ENCODE results near the gene PRAC2. TPM values are rescaled to one million over a fixed set of nuclear protein-coding genes. Genes with fewer than 3 reads are reported as not detected.

PRAC2 gene
- total and polyA plus RNA-seq, 4 experiments from 2014 or later = not detected

- no peak for DNase-seq
- H3K9me3 Mint-ChIP-seq = no peaks in the 10 kb centered on the region
- H3K27me3 Mint-ChIP-seq = peaks cover 34 to 37% of the 10 kb centered on the region in 2 donors
- H3K27me3 ChIP-seq (ENCODE audit: insufficient read depth, low read length) = no peaks in the 10 kb centered on the region
- H3K27ac Mint-ChIP-seq = no peak overlapping the region
- no peaks in the 10 kb centered on the region for H3K9me3 ChIP-seq (ENCODE audit: control insufficient read depth in 1 of 2, low read length in 2 of 2)
- intact Hi-C loops (cut with micrococcal nuclease) = no loop called here
- no peaks in the 10 kb centered on the region for H3K36me3 ChIP-seq (ENCODE audit: insufficient read depth, low read length)
- peaks cover 0 to 4% of the 10 kb centered on the region in 2 donors for H3K36me3 Mint-ChIP-seq
- CTCF ChIA-PET (ENCODE audit: partially characterized antibody) = no interaction called here
- no peak overlapping the region for H3K4me3 Mint-ChIP-seq
- no peak overlapping the region for H3K27ac ChIP-seq (ENCODE audit: low read depth, low read length)
- no peaks in the 10 kb centered on the region for H3K4me1 ChIP-seq (ENCODE audit: insufficient read depth, low read length)
- no peak overlapping the region for H3K4me3 ChIP-seq (ENCODE audit: low read length in 2 of 2)
- POLR2A ChIA-PET (ENCODE audit: partially characterized antibody) = no interaction called here
- H3K4me1 Mint-ChIP-seq = no peaks in the 10 kb centered on the region
Measured at GRCh38 chr17:48773245-48773644, 50.3 kb downstream of the PRAC2 start.

Small RNA genes within 50 kb of the gene (microRNA-seq; reads per million reads assigned to microRNA genes)
- not detected for gene MIR3185 (ENCODE audit: borderline microRNAs expressed, borderline number of aligned reads, borderline replicate concordance)

Other genes with a start within 250 kb of the PRAC2 start
- not detected for gene HOXB1, start 192.2 kb upstream of the PRAC2 start, total RNA-seq
- not detected for gene HOXB1, start 192.2 kb upstream of the PRAC2 start, polyA plus RNA-seq
- 10 to 100 TPM; 34.4 to 39.2 TPM for gene HOXB2, start 178.1 kb upstream of the PRAC2 start, total RNA-seq
- gene HOXB2, start 178.1 kb upstream of the PRAC2 start, polyA plus RNA-seq = 10 to 100 TPM; 12.7 to 36.5 TPM
- gene HOXB4, start 144.8 kb upstream of the PRAC2 start, total RNA-seq = 1 to 10 TPM; 3.1 to 4.5 TPM
- gene HOXB4, start 144.8 kb upstream of the PRAC2 start, polyA plus RNA-seq = under 1 TPM; 0.11 to 0.13 TPM
- gene HOXB3, start 132.9 kb upstream of the PRAC2 start, total RNA-seq = 10 to 100 TPM; 11.2 to 14.5 TPM
- under 1 TPM in 1 of 2 donors, not detected in 1; 0.10 TPM for gene HOXB3, start 132.9 kb upstream of the PRAC2 start, polyA plus RNA-seq
- not detected for gene HOXB5, start 129.4 kb upstream of the PRAC2 start, total RNA-seq
- gene HOXB5, start 129.4 kb upstream of the PRAC2 start, polyA plus RNA-seq = not detected
- gene HOXB6, start 118.2 kb upstream of the PRAC2 start, total RNA-seq = under 1 TPM in 1 of 2 experiments, not detected in 1; 0.38 TPM
- gene HOXB6, start 118.2 kb upstream of the PRAC2 start, polyA plus RNA-seq = not detected
- gene HOXB7, start 112.2 kb upstream of the PRAC2 start, total RNA-seq = under 1 TPM in 1 of 2 experiments, not detected in 1; 0.25 TPM
- gene HOXB7, start 112.2 kb upstream of the PRAC2 start, polyA plus RNA-seq = 1 to 10 TPM in 1 of 2 donors, under 1 TPM in 1; 0.23 to 1.3 TPM
- gene HOXB8, start 107.9 kb upstream of the PRAC2 start, total RNA-seq = not detected
- not detected for gene HOXB8, start 107.9 kb upstream of the PRAC2 start, polyA plus RNA-seq
- not detected for gene HOXB9, start 96.8 kb upstream of the PRAC2 start, total RNA-seq
- not detected for gene HOXB9, start 96.8 kb upstream of the PRAC2 start, polyA plus RNA-seq
- not detected for gene PRAC1, start 667 bp upstream of the PRAC2 start, total RNA-seq
- gene PRAC1, start 667 bp upstream of the PRAC2 start, polyA plus RNA-seq = not detected
- gene HOXB13, start 5.6 kb downstream of the PRAC2 start, total RNA-seq = not detected
- gene HOXB13, start 5.6 kb downstream of the PRAC2 start, polyA plus RNA-seq = not detected
- gene TTLL6, start 94.0 kb downstream of the PRAC2 start, total RNA-seq = not detected
- not detected for gene TTLL6, start 94.0 kb downstream of the PRAC2 start, polyA plus RNA-seq
- 100 to 1,000 TPM; 107 to 118 TPM for gene CALCOCO2, start 107.8 kb downstream of the PRAC2 start, total RNA-seq
- 100 to 1,000 TPM; 169 to 196 TPM for gene CALCOCO2, start 107.8 kb downstream of the PRAC2 start, polyA plus RNA-seq
- 10 to 100 TPM; 28.6 to 30.6 TPM for gene ATP5MC1, start 169.6 kb downstream of the PRAC2 start, total RNA-seq
- gene ATP5MC1, start 169.6 kb downstream of the PRAC2 start, polyA plus RNA-seq = 100 to 1,000 TPM; 137 to 173 TPM
- gene UBE2Z, start 185.2 kb downstream of the PRAC2 start, total RNA-seq = 100 to 1,000 TPM in 1 of 2 experiments, 10 to 100 TPM in 1; 98.4 to 105 TPM
- gene UBE2Z, start 185.2 kb downstream of the PRAC2 start, polyA plus RNA-seq = 10 to 100 TPM; 69.8 to 76.7 TPM
- gene SNF8, start 221.7 kb downstream of the PRAC2 start, total RNA-seq = 10 to 100 TPM; 55.6 to 59.4 TPM
- gene SNF8, start 221.7 kb downstream of the PRAC2 start, polyA plus RNA-seq = 100 to 1,000 TPM; 106 to 115 TPM
- not detected for gene GIP, start 245.4 kb downstream of the PRAC2 start, total RNA-seq
- not detected for gene GIP, start 245.4 kb downstream of the PRAC2 start, polyA plus RNA-seq